Prostate gland (tissue), 2 donors: ENCODE data around the gene EDEM1.
"Not testable (repeated sequence)": the region's sequence is repeated elsewhere in the genome, so short reads cannot be mapped to it uniquely, and the experiment has no call there.

ENCODE experiments used
- CTCF ChIP-seq, 4 experiments: fragments of 200-600 bp in 2 of 4; fragments of 450-650 bp in 2 of 4; sonication (generic) in 2 of 4; IDR thresholded peaks; 1 replicate in 3 of 4; 2 replicates in 1 of 4; pipeline ENCODE4 v1.5.1; 2016 to 2019; ENCODE audit warnings: antibody characterized with exemption in 4 of 4, mild to moderate bottlenecking in 2 of 4, moderate library complexity in 2 of 4
- POLR2A ChIP-seq: fragments of 450-650 bp; IDR thresholded peaks from one replicate; pipeline ENCODE4 v1.6.1; 2016; ENCODE audit warnings: antibody characterized with exemption, mild to moderate bottlenecking

- not testable (repeated sequence) for TF ChIP-seq POLR2A; CTCF (IDR thresholded peaks at IDR 0.05)
Measured at GRCh38 chr3:5242785-5243184, 55.3 kb downstream of the EDEM1 start.
